Activated naive CD4-positive, alpha-beta T cell treated with Interleukin-2 at 50 U/mL for 16 hours (primary cell): ENCODE data around the gene TCF3.
"Not testable (repeated sequence)": the region's sequence is repeated elsewhere in the genome, so short reads cannot be mapped to it uniquely, and the experiment has no call there.

Experiments
- DNase-seq: peaks from one replicate; pipeline ENCODE4 v3.0.0-alpha.2; 2020

TCF3 gene

GRCh38 chr19:1650650-1651567, 1.5 kb downstream of the TCF3 start:
- peak; percentile 65 for DNase-seq

- no peak for DNase-seq
Observed at GRCh38 chr19:1649706-1650649, 2.4 kb downstream of the TCF3 start.

GRCh38 chr19:1648920-1649541, 3.4 kb downstream of the TCF3 start:
- peak; percentile 15 for DNase-seq

- DNase-seq, result no peak
Observed at GRCh38 chr19:1648459-1648849, 4.0 kb downstream of the TCF3 start.

- DNase-seq, result no peak
Observed at GRCh38 chr19:1647501-1648458, 4.6 kb downstream of the TCF3 start.

- no peak for DNase-seq
Observed at GRCh38 chr19:1646659-1647453, 5.6 kb downstream of the TCF3 start.

- DNase-seq, result no peak
Observed at GRCh38 chr19:1646149-1646548, 6.3 kb downstream of the TCF3 start.

GRCh38 chr19:1645299-1645698, 7.1 kb downstream of the TCF3 start:
- no peak for DNase-seq

GRCh38 chr19:1644070-1644469, 8.3 kb downstream of the TCF3 start:
- DNase-seq, result no peak

- DNase-seq, result not testable (repeated sequence)
Observed at GRCh38 chr19:1640893-1641448, 11.4 kb downstream of the TCF3 start.

- no peak for DNase-seq
Observed at GRCh38 chr19:1636325-1637236, 15.8 kb downstream of the TCF3 start.

GRCh38 chr19:1634938-1635243, 17.5 kb downstream of the TCF3 start:
- no peak for DNase-seq

- no peak for DNase-seq
Observed at GRCh38 chr19:1634242-1634937, 18.0 kb downstream of the TCF3 start.

GRCh38 chr19:1633269-1633826, 19.1 kb downstream of the TCF3 start:
- DNase-seq, result no peak

GRCh38 chr19:1632462-1633268, 19.8 kb downstream of the TCF3 start:
- DNase-seq, result no peak

- DNase-seq, result no peak
Observed at GRCh38 chr19:1631557-1632100, 20.8 kb downstream of the TCF3 start.

GRCh38 chr19:1630811-1631210, 21.6 kb downstream of the TCF3 start:
- no peak for DNase-seq

GRCh38 chr19:1630012-1630411, 22.4 kb downstream of the TCF3 start:
- no peak for DNase-seq
